Ascending aorta (tissue), 2 donors: Measurements from ENCODE around the gene PPP1R14C. TPM values are rescaled to one million over a fixed set of nuclear protein-coding genes. Genes with fewer than 3 reads are reported as not detected.

Source experiments
- DNase-seq, 2 donors: peaks; one replicate each; pipeline ENCODE4 v3.0.0-alpha.2; 2019; ENCODE audit warnings: low spot score in 2 of 2
- H3K27ac ChIP-seq, 2 donors: fragments of 200-600 bp; sonication (generic); one replicate each; pipeline ENCODE4 v1.5.1; 2016 to 2017; ENCODE audit warnings: mild to moderate bottlenecking in 1 of 2
- H3K27me3 ChIP-seq: fragments of 200-600 bp; sonication (generic); one replicate; pipeline ENCODE4 v1.5.1; 2017
- H3K36me3 ChIP-seq, 2 donors: fragments of 200-600 bp; sonication (generic); one replicate each; pipeline ENCODE4 v1.5.1; 2016
- H3K4me1 ChIP-seq, 2 donors: fragments of 200-600 bp; sonication (generic); one replicate each; pipeline ENCODE4 v1.5.1; 2016 to 2017; ENCODE audit warnings: mild to moderate bottlenecking in 1 of 2
- H3K4me3 ChIP-seq, 2 donors: fragments of 200-600 bp; sonication (generic); one replicate each; pipeline ENCODE4 v1.5.1; 2016 to 2017; ENCODE audit warnings: mild to moderate bottlenecking in 1 of 2
- H3K9me3 ChIP-seq, 2 donors: fragments of 200-600 bp; sonication (generic); one replicate each; pipeline ENCODE4 v1.5.1; 2016
- intact Hi-C: fragments of 100-400 bp; cut with DNase I; formaldehyde crosslinking; loops from one replicate; pipeline ENCODE4 v1.15.1; 2023
- total RNA-seq: library from RNA; depleted of rRNA; stranded (reverse); fragments of >200 nt; gene quantifications from one replicate; pipeline ENCODE4 v1.1.0, GENCODE V29; 2016
- TF ChIP-seq, protein P1 (sequence below), 3 experiments: fragments of 200-600 bp in 2 of 3; fragments of 450-650 bp in 1 of 3; sonication (generic) in 2 of 3; IDR thresholded peaks; one replicate each; pipeline ENCODE4 v1.5.1; 2016 to 2019; ENCODE audit warnings: antibody characterized with exemption in 3 of 3, mild to moderate bottlenecking in 1 of 3, moderate library complexity in 1 of 3

The PPP1R14C gene
- total RNA-seq, 1 donor from 2014 or later: not detected

DNA sequence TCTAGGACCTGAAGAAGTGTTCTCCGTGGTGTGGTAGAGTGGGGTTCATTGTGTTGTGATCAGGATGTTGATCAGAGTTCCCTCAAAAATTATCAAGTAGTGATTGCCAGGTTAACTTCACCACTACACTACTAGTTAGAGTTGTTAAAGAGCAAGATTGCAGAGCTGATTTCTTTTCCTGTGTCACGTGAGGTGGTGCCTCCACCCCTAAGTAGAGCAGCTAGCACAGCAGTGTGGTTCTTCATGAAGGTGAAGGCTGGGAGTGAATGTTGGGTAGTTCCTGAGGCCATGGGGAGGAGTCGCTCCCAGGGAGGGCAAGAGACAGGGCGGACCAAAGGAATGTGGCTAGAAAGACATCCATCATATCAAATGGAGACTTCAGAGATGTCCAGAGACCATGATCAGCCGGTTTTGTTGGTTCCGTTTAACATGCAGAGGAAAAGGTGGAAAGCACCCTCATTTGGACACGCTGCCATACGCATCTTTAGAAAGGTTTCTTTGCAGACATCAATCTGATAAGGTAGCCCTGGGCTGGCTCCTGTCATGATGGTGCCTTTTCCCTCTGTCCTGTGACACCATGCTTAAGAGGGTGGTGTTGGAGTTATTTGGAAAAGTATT, 146.7 kb downstream of the PPP1R14C start:
- Histone ChIP-seq H3K36me3 (no peaks in the 10 kb centered on the region), H3K9me3 (no peaks in the 10 kb centered on the region), H3K4me3 (no peak overlapping the region), H3K27me3 (no peaks in the 10 kb centered on the region), H3K27ac (no peak overlapping the region), H3K4me1 (no peaks in the 10 kb centered on the region)
- no peak for DNase-seq
- intact Hi-C loops: no loop called here
- TF ChIP-seq, protein P1, sequence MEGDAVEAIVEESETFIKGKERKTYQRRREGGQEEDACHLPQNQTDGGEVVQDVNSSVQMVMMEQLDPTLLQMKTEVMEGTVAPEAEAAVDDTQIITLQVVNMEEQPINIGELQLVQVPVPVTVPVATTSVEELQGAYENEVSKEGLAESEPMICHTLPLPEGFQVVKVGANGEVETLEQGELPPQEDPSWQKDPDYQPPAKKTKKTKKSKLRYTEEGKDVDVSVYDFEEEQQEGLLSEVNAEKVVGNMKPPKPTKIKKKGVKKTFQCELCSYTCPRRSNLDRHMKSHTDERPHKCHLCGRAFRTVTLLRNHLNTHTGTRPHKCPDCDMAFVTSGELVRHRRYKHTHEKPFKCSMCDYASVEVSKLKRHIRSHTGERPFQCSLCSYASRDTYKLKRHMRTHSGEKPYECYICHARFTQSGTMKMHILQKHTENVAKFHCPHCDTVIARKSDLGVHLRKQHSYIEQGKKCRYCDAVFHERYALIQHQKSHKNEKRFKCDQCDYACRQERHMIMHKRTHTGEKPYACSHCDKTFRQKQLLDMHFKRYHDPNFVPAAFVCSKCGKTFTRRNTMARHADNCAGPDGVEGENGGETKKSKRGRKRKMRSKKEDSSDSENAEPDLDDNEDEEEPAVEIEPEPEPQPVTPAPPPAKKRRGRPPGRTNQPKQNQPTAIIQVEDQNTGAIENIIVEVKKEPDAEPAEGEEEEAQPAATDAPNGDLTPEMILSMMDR (IDR thresholded peaks at IDR 0.05): no peak

GRCh38 chr6:150290429-150290828, 147.6 kb downstream of the PPP1R14C start:
- intact Hi-C loops: no loop called here
- Histone ChIP-seq H3K36me3 (no peaks in the 10 kb centered on the region), H3K9me3 (no peaks in the 10 kb centered on the region), H3K27me3 (no peaks in the 10 kb centered on the region), H3K4me3 (no peak overlapping the region), H3K27ac (no peak overlapping the region), H3K4me1 (no peaks in the 10 kb centered on the region)
- TF ChIP-seq, protein P1 (IDR thresholded peaks at IDR 0.05): no peak
- DNase-seq: no peak

DNA sequence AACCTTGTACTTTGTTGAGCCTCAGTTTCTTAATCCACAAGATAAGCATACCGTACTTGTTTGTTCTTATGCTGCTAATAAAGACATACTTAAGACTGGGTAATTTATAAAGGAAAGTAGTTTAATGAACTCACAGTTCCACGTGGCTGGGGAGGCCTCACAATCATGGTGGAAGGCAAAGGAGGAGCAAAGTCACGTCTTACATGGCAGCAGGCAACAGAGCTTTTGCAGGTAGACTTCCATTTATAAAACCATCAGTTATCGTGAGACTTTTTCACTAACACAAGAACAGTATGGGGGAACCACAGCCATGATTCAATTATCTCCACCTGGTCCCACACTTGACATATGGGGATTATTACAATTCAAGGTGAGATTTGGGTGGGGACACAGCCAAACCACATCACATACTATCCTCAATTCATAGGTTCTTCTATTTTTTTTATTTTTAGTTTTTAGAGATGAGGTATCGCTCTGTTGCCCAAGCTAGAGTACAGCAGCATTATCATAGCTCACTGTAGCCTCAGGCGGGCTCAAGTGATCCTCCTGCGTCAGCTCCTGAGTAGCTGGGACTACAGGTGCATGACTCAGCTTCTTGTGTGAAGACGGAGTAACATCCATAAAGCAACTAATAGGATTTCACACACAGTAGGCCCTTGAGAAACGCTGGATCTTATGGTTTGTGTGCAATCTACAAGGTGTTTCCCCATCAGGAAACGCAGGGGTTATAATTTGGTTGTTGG, 149.3 kb downstream of the PPP1R14C start:
- DNase-seq: no peak
- H3K27me3 ChIP-seq: no peaks in the 10 kb centered on the region
- H3K4me3 ChIP-seq: no peak overlapping the region
- no peak overlapping the region for H3K27ac ChIP-seq
- peaks cover 0 to 5% of the 10 kb centered on the region in 2 donors for H3K9me3 ChIP-seq
- no peaks in the 10 kb centered on the region for H3K36me3 ChIP-seq
- TF ChIP-seq, protein P1 (IDR thresholded peaks at IDR 0.05): no peak
- intact Hi-C loops: no loop called here
- H3K4me1 ChIP-seq: no peaks in the 10 kb centered on the region

DNA sequence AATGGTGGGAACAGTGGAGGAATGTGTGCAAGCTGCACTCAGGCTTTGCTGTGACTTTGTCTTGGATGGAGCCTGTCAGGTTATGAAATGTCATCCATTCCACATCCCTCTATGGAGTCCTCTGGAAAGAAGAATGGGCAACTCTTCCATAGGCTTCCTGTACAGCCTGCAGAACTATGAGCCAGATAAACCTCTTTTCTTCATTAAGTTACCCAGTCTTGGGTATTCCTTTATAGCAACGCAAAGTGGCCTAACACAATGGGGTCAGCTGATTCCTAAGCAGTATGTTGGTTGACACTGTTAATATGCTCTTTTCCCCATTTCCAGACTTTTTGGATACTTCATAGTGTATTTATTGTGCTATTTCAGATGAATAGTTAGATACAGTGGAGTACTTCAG, 150.2 kb downstream of the PPP1R14C start:
- DNase-seq: no peak
- Histone ChIP-seq H3K4me1 (no peaks in the 10 kb centered on the region), H3K4me3 (no peak overlapping the region), H3K27ac (no peak overlapping the region), H3K9me3 (peaks cover 0 to 13% of the 10 kb centered on the region in 2 donors), H3K27me3 (no peaks in the 10 kb centered on the region), H3K36me3 (no peaks in the 10 kb centered on the region)
- TF ChIP-seq, protein P1 (IDR thresholded peaks at IDR 0.05): no peak
- intact Hi-C loops: no loop called here

DNA sequence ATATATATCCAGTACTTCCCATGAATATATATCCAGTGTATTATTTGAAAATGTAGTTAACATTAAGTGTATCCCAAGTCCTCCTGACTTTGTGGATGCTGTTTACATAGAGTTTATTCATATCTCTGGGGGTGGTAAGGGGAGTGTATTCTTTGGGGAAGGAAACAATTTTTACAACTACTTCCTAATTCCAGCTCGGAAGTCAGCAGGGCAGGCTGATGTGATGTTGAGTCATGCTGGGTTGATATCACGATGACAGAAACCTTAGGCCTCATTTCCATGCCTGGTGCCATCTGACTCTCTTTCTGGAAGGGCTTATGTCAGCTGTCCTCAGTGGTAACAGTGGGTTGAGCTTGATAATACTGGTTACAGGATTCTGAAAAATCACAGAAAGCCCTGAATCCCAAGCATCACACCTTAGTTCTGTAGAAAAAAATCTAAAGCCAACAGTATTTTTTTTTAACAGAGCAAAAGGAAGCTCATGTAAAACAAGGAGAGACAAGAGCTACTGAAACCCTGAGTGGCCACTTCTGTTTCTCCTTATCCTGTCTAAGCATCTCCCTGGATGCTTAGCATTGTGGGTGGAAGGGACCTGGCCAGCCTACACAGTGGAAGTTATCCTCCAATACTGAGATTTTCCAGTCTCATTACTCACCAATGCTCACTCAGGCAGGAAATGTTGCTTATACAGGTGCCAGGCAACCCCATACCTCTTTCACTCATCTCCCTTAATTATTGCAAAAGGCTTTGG, 150.8 kb downstream of the PPP1R14C start:
- intact Hi-C loops: no loop called here
- H3K4me1 ChIP-seq: no peaks in the 10 kb centered on the region
- no peak for DNase-seq
- H3K9me3 ChIP-seq: peaks cover 0 to 17% of the 10 kb centered on the region in 2 donors
- no peak overlapping the region for H3K27ac ChIP-seq
- H3K36me3 ChIP-seq: no peaks in the 10 kb centered on the region
- TF ChIP-seq, protein P1 (IDR thresholded peaks at IDR 0.05): no peak
- H3K27me3 ChIP-seq: no peaks in the 10 kb centered on the region
- H3K4me3 ChIP-seq: no peak overlapping the region
